ENCODE results near the gene CRY1. TPM values are rescaled to one million over a fixed set of nuclear protein-coding genes. Genes with fewer than 3 reads are reported as not detected.

Gene CRY1
- total and polyA plus RNA-seq, 9 of the 15 experiments (the other 6 are each of a cell fraction or from before 2014, with no cell fraction given), result 8.7 to 33.3 (median 25.2) TPM

DNA sequence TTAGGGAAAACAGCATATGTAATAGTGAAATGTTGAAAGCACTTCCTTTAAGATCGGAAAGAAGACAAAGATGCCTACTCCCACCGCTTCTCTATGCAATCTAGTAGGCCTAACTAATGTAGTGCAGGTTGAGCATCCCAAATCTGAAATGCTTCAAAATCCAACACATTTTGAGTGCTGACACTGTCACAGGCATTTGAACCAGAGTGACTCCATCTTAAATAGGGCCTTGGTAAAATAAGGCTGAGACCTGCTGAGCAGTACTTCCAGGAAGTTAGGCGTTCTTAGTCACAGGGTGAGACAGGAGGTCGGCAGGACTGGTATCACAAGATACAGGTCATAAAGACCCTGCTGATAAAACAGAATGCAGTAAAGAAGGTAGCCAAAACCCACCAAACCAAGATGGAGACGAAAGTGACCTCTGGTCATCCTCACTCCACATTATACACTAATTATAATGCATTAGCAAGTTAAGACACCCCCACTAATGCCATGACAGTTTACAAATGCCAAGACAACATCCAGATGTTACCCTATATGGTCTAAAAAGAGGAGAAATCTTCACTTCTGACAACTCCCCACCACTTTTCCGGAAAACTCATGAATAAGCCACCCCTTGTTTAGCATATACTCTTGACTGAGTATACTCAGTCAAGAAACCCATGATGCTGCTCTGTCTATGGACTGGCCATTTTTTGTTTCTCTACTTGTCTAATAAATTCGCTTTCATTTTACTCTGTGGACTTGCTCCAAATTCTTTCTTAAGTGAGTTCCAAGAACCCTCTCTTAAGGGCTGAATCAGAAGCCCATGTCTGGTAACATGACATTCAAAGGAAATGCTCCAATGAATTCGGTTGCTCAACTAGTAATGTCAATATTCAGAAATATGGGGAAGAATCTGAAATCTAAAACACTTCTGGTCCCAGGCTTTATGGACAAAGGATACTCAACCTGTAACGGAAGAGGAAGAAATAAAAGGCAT, 59.3 kb downstream of the CRY1 start (continued):
- TF ChIP-seq, protein P1, sequence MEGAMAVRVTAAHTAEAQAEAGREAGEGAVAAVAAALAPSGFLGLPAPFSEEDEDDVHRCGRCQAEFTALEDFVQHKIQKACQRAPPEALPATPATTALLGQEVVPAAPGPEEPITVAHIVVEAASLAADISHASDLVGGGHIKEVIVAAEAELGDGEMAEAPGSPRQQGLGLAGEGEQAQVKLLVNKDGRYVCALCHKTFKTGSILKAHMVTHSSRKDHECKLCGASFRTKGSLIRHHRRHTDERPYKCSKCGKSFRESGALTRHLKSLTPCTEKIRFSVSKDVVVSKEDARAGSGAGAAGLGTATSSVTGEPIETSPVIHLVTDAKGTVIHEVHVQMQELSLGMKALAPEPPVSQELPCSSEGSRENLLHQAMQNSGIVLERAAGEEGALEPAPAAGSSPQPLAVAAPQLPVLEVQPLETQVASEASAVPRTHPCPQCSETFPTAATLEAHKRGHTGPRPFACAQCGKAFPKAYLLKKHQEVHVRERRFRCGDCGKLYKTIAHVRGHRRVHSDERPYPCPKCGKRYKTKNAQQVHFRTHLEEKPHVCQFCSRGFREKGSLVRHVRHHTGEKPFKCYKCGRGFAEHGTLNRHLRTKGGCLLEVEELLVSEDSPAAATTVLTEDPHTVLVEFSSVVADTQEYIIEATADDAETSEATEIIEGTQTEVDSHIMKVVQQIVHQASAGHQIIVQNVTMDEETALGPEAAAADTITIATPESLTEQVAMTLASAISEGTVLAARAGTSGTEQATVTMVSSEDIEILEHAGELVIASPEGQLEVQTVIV (CRISPR knock-in tag; IDR thresholded peaks at IDR 0.05; ENCODE audit: borderline replicate concordance), result no peak
- TF ChIP-seq PTTG1 (tag; IDR thresholded peaks at IDR 0.05; ENCODE audit: low read depth) (peak; percentile 94), ZKSCAN8 (CRISPR knock-in tag; IDR thresholded peaks at IDR 0.05) (no peak; the same call in 1 of the 2 replicates), MYBL2 (IDR thresholded peaks at IDR 0.05; ENCODE audit: low read depth) (no peak), MYBL2 (CRISPR knock-in tag; IDR thresholded peaks at IDR 0.05; ENCODE audit: borderline replicate concordance) (no peak), PYGO2 (tag; IDR thresholded peaks at IDR 0.05) (peak; percentile 74), GABPB1 (CRISPR knock-in tag; IDR thresholded peaks at IDR 0.05) (no peak), ZBTB17 (CRISPR knock-in tag; IDR thresholded peaks at IDR 0.05) (0 out of 2 replicates have a peak, but pooled peaks have one; percentile 67), BRCA1 (IDR thresholded peaks at IDR 0.05) (no peak), BRCA1 (CRISPR knock-in tag; IDR thresholded peaks at IDR 0.05) (no peak), ATF1 (CRISPR knock-in tag; IDR thresholded peaks at IDR 0.05) (no peak), ATF1 (tag; IDR thresholded peaks at IDR 0.05) (no peak), GTF2F1 (IDR thresholded peaks at IDR 0.05; ENCODE audit: low read depth, low read length) (no peak), ZNF253 (CRISPR knock-in tag; conservative IDR thresholded peaks at IDR 0.05) (0 out of 2 replicates have a peak, but pooled peaks have one; percentile 47), ETV1 (tag; conservative IDR thresholded peaks at IDR 0.05; ENCODE audit: low read depth) (peak; percentile 74)
- TF ChIP-seq, protein P2, sequence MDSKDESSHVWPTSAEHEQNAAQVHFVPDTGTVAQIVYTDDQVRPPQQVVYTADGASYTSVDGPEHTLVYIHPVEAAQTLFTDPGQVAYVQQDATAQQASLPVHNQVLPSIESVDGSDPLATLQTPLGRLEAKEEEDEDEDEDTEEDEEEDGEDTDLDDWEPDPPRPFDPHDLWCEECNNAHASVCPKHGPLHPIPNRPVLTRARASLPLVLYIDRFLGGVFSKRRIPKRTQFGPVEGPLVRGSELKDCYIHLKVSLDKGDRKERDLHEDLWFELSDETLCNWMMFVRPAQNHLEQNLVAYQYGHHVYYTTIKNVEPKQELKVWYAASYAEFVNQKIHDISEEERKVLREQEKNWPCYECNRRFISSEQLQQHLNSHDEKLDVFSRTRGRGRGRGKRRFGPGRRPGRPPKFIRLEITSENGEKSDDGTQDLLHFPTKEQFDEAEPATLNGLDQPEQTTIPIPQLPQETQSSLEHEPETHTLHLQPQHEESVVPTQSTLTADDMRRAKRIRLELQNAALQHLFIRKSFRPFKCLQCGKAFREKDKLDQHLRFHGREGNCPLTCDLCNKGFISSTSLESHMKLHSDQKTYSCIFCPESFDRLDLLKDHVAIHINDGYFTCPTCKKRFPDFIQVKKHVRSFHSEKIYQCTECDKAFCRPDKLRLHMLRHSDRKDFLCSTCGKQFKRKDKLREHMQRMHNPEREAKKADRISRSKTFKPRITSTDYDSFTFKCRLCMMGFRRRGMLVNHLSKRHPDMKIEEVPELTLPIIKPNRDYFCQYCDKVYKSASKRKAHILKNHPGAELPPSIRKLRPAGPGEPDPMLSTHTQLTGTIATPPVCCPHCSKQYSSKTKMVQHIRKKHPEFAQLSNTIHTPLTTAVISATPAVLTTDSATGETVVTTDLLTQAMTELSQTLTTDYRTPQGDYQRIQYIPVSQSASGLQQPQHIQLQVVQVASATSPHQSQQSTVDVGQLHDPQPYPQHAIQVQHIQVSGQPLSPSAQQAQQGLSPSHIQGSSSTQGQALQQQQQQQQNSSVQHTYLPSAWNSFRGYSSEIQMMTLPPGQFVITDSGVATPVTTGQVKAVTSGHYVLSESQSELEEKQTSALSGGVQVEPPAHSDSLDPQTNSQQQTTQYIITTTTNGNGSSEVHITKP (IDR thresholded peaks at IDR 0.05; ENCODE audit: partially characterized antibody), result peak; percentile 59
- TF ChIP-seq, protein P3, sequence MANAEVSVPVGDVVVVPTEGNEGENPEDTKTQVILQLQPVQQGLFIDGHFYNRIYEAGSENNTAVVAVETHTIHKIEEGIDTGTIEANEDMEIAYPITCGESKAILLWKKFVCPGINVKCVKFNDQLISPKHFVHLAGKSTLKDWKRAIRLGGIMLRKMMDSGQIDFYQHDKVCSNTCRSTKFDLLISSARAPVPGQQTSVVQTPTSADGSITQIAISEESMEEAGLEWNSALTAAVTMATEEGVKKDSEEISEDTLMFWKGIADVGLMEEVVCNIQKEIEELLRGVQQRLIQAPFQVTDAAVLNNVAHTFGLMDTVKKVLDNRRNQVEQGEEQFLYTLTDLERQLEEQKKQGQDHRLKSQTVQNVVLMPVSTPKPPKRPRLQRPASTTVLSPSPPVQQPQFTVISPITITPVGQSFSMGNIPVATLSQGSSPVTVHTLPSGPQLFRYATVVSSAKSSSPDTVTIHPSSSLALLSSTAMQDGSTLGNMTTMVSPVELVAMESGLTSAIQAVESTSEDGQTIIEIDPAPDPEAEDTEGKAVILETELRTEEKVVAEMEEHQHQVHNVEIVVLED (CRISPR knock-in tag; IDR thresholded peaks at IDR 0.05), result peak; percentile 23; the same call in 1 of the 2 replicates

Data from K562 (cell line).